ENCODE data around the gene PRPSAP2.

PRPSAP2 gene

GRCh38 chr17:18928628-18929125 lies 70.7 kb downstream of the PRPSAP2 start:
- no peak overlapping the region for H3K4me3 ChIP-seq (ENCODE audit: low read length)
- no peak for TF ChIP-seq CTCF (conservative IDR thresholded peaks at IDR 0.05; ENCODE audit: low read depth, low read length)
- DNase-seq (ENCODE audit: low read depth) = no peak

- DNase-seq (ENCODE audit: low read depth) = no peak
- no peak overlapping the region for H3K4me3 ChIP-seq (ENCODE audit: low read length)
- no peak for TF ChIP-seq CTCF (conservative IDR thresholded peaks at IDR 0.05; ENCODE audit: low read depth, low read length)
Measured at GRCh38 chr17:18932360-18933055, 74.6 kb downstream of the PRPSAP2 start.

- no peak for TF ChIP-seq CTCF (conservative IDR thresholded peaks at IDR 0.05; ENCODE audit: low read depth, low read length)
- DNase-seq (ENCODE audit: low read depth) = no peak
- no peak overlapping the region for H3K4me3 ChIP-seq (ENCODE audit: low read length)
Measured at GRCh38 chr17:18933102-18934058, 75.4 kb downstream of the PRPSAP2 start.

GRCh38 chr17:18937981-18938691 lies 80.2 kb downstream of the PRPSAP2 start:
- DNase-seq (ENCODE audit: low read depth) = no peak
- no peak overlapping the region for H3K4me3 ChIP-seq (ENCODE audit: low read length)
- no peak for TF ChIP-seq CTCF (conservative IDR thresholded peaks at IDR 0.05; ENCODE audit: low read depth, low read length)

GRCh38 chr17:18938692-18939023 lies 80.7 kb downstream of the PRPSAP2 start:
- DNase-seq (ENCODE audit: low read depth) = no peak
- TF ChIP-seq CTCF (conservative IDR thresholded peaks at IDR 0.05; ENCODE audit: low read depth, low read length) = no peak
- no peak overlapping the region for H3K4me3 ChIP-seq (ENCODE audit: low read length)

- H3K4me3 ChIP-seq (ENCODE audit: low read length) = no peak overlapping the region
- no peak for DNase-seq (ENCODE audit: low read depth)
- TF ChIP-seq CTCF (conservative IDR thresholded peaks at IDR 0.05; ENCODE audit: low read depth, low read length) = no peak
Measured at GRCh38 chr17:18944646-18945045, 86.7 kb downstream of the PRPSAP2 start.

Data from retinal pigment epithelial cell (primary cell).